Heart left ventricle (tissue), 16 donors: ENCODE data around the gene CNTN4. TPM values are rescaled to one million over a fixed set of nuclear protein-coding genes. Genes with fewer than 3 reads are reported as not detected.

Source experiments
- ATAC-seq, 4 donors: fragments of 200-7000 bp; cut with Tn5 transposase; one replicate each; pipeline ENCODE4 v1.9.1; 2020 to 2022; ENCODE audit warnings: moderate library complexity in 4 of 4, mild to moderate bottlenecking in 3 of 4, moderate number of reproducible peaks in 1 of 4
- DNase-seq, 5 donors: peaks; one replicate each; pipeline ENCODE4 v3.0.0-alpha.2; 2020
- H3K27ac ChIP-seq, 12 donors: fragments of 200-600 bp; sonication (generic) in 4 of 12; one replicate each; pipeline versions ENCODE4 v1.5.0 to v1.8.0; 2016 to 2022; ENCODE audit warnings: mild to moderate bottlenecking in 2 of 12
- H3K27me3 ChIP-seq, 9 donors: fragments of 200-600 bp; sonication (generic) in 2 of 9; one replicate each; pipeline versions ENCODE4 v1.5.1 to v1.8.0; 2016 to 2022; ENCODE audit warnings: mild to moderate bottlenecking in 3 of 9
- H3K36me3 ChIP-seq, 9 donors: fragments of 200-600 bp; sonication (generic) in 2 of 9; one replicate each; pipeline versions ENCODE4 v1.5.0 to v1.8.0; 2018 to 2022; ENCODE audit warnings: mild to moderate bottlenecking in 2 of 9
- H3K4me1 ChIP-seq, 12 donors: fragments of 200-600 bp; sonication (generic) in 4 of 12; one replicate each; pipeline versions ENCODE4 v1.5.0 to v1.8.0; 2016 to 2022; ENCODE audit warnings: mild to moderate bottlenecking in 3 of 12
- H3K4me3 ChIP-seq, 12 donors: fragments of 200-600 bp; sonication (generic) in 4 of 12; one replicate each; pipeline versions ENCODE4 v1.5.0 to v1.8.0; 2017 to 2022; ENCODE audit warnings: mild to moderate bottlenecking in 9 of 12, moderate library complexity in 4 of 12
- H3K9me3 ChIP-seq, 12 donors: fragments of 200-600 bp; sonication (generic) in 4 of 12; one replicate each; pipeline versions ENCODE4 v1.5.0 to v1.8.0; 2016 to 2022; ENCODE audit warnings: mild to moderate bottlenecking in 1 of 12
- POLR2A ChIP-seq, 2 donors: fragments of 450-650 bp; IDR thresholded peaks; one replicate each; pipeline ENCODE4 v1.6.1; 2017; ENCODE audit warnings: antibody characterized with exemption in 2 of 2, mild to moderate bottlenecking in 2 of 2, moderate library complexity in 2 of 2
- WGBS, 4 donors: extraction: QIAGEN DNeasy Blood & Tissue Kit in 2 of 4; methylation state at CpG; one replicate each; pipeline versions ENCODE4 v1.1.5 to v1.1.7; 2013 to 2018; 5-methylcytosine and 5-hydroxymethylcytosine counted together
- intact Hi-C, 10 donors: fragments of 100-400 bp; cut with DNase I; formaldehyde crosslinking; loops; one replicate each; pipeline versions ENCODE4 v1.11.1 to v1.14.2; 2022
- polyA plus RNA-seq, 2 donors: library from polyadenylated mRNA; stranded (reverse); fragments of 200-250 nt; gene quantifications; one replicate each; pipeline ENCODE4 v1.2.3, GENCODE V29; 2013
- total RNA-seq, 9 donors: library from RNA; depleted of rRNA in 2 of 9; stranded (reverse); fragments of >200 nt in 2 of 9; fragmentation: NEBNext Ultra II Directional in 3 of 9; extraction: Animal tissue kit (Norgen Biotek cat#: 25700) in 3 of 9; gene quantifications; one replicate each; pipeline versions ENCODE4 v1.1.0 to v1.2.4, GENCODE V29; 2016 to 2023
- TF ChIP-seq, protein P1 (sequence below), 12 donors: fragments of 200-600 bp; sonication (generic) in 4 of 12; IDR thresholded peaks; one replicate each; pipeline versions ENCODE4 v1.5.0 to v1.8.0; 2018 to 2022; ENCODE audit warnings: antibody characterized with exemption in 12 of 12, mild to moderate bottlenecking in 5 of 12
- donor health status: ischemic (EF 13 %, LVEDD 7.1; RV severe dilation, severe dysfunction).
- donor health status: healthy with polysubstance abuse.
- donor health status: DM: no; HTN: yes; CAD: no.
- donor health status: DM: no; HTN: no; CAD: no.
- donor health status: ischemic (EF 25% LVEDD 6.9; RV normal size, moderate dysfunction).
- donor health status: ischemic (EF 25% LVEDD 5.7; RV mildly dilated, moderate dysfunction).
- donor health status: healthy.
- donor health status: DM: yes; HTN: yes; CAD: no.
- donor health status: ischemic (EF 35%, LVEDD 5.7; RV mildly dilated, moderate dysfunction).
- donor health status: nonischemic (EF 11% LVEDD 7.7; RV severe dilation, severe dysfunction).
- donor health status: DM: yes; HTN: yes; CAD: no.
- donor health status: PGD.
- donor health status: ischemic (EF 29% LVEDD 5.4; RV normal size, mild dysfunction).
- donor health status: nonischemic (EF 23%, LVEDD 6.1; RV moderate dilation, normal function).

CNTN4 gene
- total and polyA plus RNA-seq, 11 donors: 0.30 to 6.7 (median 1.2) TPM

GRCh38 chr3:3065876-3066275, 967.2 kb downstream of the CNTN4 start:
- no peak overlapping the region for H3K27ac ChIP-seq
- H3K4me3 ChIP-seq: no peak overlapping the region
- TF ChIP-seq, protein P1, sequence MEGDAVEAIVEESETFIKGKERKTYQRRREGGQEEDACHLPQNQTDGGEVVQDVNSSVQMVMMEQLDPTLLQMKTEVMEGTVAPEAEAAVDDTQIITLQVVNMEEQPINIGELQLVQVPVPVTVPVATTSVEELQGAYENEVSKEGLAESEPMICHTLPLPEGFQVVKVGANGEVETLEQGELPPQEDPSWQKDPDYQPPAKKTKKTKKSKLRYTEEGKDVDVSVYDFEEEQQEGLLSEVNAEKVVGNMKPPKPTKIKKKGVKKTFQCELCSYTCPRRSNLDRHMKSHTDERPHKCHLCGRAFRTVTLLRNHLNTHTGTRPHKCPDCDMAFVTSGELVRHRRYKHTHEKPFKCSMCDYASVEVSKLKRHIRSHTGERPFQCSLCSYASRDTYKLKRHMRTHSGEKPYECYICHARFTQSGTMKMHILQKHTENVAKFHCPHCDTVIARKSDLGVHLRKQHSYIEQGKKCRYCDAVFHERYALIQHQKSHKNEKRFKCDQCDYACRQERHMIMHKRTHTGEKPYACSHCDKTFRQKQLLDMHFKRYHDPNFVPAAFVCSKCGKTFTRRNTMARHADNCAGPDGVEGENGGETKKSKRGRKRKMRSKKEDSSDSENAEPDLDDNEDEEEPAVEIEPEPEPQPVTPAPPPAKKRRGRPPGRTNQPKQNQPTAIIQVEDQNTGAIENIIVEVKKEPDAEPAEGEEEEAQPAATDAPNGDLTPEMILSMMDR (IDR thresholded peaks at IDR 0.05): no peak
- TF ChIP-seq POLR2A (IDR thresholded peaks at IDR 0.05): no peak
- intact Hi-C loops: no loop called here
- no peaks in the 10 kb centered on the region for H3K9me3 ChIP-seq
- 86 to 89% (median 88%) methylated on average over 2 of the region's 2 CpGs for WGBS, 4 donors
- no peaks in the 10 kb centered on the region for H3K36me3 ChIP-seq
- H3K4me1 ChIP-seq: no peaks in the 10 kb centered on the region
- no peak for DNase-seq
- ATAC-seq: no peak
- H3K27me3 ChIP-seq: no peaks in the 10 kb centered on the region

- H3K27me3 ChIP-seq: no peaks in the 10 kb centered on the region
- H3K4me1 ChIP-seq: no peaks in the 10 kb centered on the region
- no peak overlapping the region for H3K4me3 ChIP-seq
- 14 to 20% (median 17%) methylated on average over 2 of the region's 2 CpGs for WGBS, 4 donors
- intact Hi-C loops: no loop called here
- DNase-seq: no peak
- H3K27ac ChIP-seq: no peak overlapping the region
- no peak for ATAC-seq
- no peaks in the 10 kb centered on the region for H3K36me3 ChIP-seq
- H3K9me3 ChIP-seq: no peaks in the 10 kb centered on the region
- TF ChIP-seq, protein P1 (IDR thresholded peaks at IDR 0.05): no peak
- TF ChIP-seq POLR2A (IDR thresholded peaks at IDR 0.05): no peak
These were observed 967.7 kb downstream of the CNTN4 start for GRCh38 chr3:3066378-3066777.

DNA sequence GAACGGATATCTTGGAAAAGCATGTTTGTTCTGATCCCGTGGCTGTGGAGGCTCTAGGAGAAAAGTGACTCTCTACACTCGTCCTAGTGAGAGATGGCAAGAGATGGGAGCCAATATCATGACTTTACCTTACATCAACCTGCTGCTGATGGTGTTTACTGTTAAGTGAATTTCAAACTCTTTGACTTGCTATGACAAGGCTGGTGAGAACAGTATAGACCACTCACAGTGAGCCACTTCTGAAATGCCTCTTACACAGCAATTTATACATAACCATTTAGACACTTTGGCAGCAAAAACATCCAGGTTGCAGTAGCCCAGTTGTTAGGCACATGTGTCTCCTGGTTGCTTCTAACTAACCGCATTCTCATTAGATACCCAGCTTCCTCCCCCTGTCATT, 968.2 kb downstream of the CNTN4 start:
- no peak overlapping the region for H3K27ac ChIP-seq
- H3K4me3 ChIP-seq: no peak overlapping the region
- no peaks in the 10 kb centered on the region for H3K36me3 ChIP-seq
- H3K4me1 ChIP-seq: no peaks in the 10 kb centered on the region
- no peaks in the 10 kb centered on the region for H3K9me3 ChIP-seq
- DNase-seq (no peak), ATAC-seq (no peak)
- no peaks in the 10 kb centered on the region for H3K27me3 ChIP-seq
- intact Hi-C loops: no loop called here
- TF ChIP-seq POLR2A (IDR thresholded peaks at IDR 0.05): no peak
- TF ChIP-seq, protein P1 (IDR thresholded peaks at IDR 0.05): no peak
- 73 to 90% (median 82%) methylated on average over 4 of the region's 4 CpGs for WGBS, 4 donors

DNA sequence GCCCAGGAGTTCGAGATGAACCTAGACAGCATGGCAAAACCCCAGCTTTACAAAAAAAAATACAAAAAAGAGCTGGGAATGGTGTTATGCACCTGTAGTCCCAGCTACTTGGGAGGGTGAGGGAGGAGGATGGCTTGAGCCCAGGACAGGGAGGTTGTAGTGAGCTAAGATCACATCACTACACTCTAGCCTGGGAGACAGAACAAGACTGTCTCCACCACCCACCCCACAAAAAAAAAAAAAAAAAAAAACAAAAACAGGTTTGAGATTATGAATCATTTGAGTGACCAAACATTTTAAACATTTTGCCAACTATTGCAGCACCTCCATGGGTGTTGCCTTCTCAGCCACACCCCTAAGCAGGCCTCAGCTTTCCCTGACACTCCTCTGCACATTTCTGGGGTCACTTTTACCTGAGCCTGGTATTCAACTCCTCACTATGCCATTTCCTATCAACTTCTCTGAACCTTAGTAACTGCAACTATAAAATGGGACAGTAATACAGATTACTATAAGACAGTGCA, 969.8 kb downstream of the CNTN4 start:
- intact Hi-C loops: no loop called here
- Histone ChIP-seq H3K36me3 (no peaks in the 10 kb centered on the region), H3K27ac (no peak overlapping the region), H3K4me3 (no peak overlapping the region), H3K27me3 (no peaks in the 10 kb centered on the region), H3K4me1 (no peaks in the 10 kb centered on the region), H3K9me3 (no peaks in the 10 kb centered on the region)
- no peak for TF ChIP-seq POLR2A (IDR thresholded peaks at IDR 0.05)
- TF ChIP-seq, protein P1 (IDR thresholded peaks at IDR 0.05): no peak
- no peak for ATAC-seq
- DNase-seq: no peak
- 85 to 94% (median 89%) methylated on average over 1 of the region's 1 CpG for WGBS, 4 donors
